ENCODE results near the gene TRIM41.

GRCh38 chr5:181203777-181204112 is 19.3 kb upstream of the TRIM41 start:
- TF ChIP-seq CTCF (IDR thresholded peaks at IDR 0.05; ENCODE audit: low read depth, low read length), result no peak
- TF ChIP-seq POLR2A (IDR thresholded peaks at IDR 0.05; ENCODE audit: extremely low read depth, insufficient read length), result no peak
- TF ChIP-seq MYC (IDR thresholded peaks at IDR 0.05; ENCODE audit: low read depth, low read length), result no peak
- TF ChIP-seq MAX (IDR thresholded peaks at IDR 0.05; ENCODE audit: low read depth, low read length), result no peak

Data from NB4 (cell line).